ENCODE results near the gene ATF6.

ATF6 gene

GRCh38 chr1:161840363-161840762 is 74.2 kb downstream of the ATF6 start:
- no peak for DNase-seq (ENCODE audit: low read depth)
- in situ Hi-C loops (cut with HindIII; ENCODE audit: low sequenced_read_pairs): no loop called here
- no peak for TF ChIP-seq CTCF (IDR thresholded peaks at IDR 0.05; ENCODE audit: low read depth, low read length, missing control alignments)
- H3K4me3 ChIP-seq (ENCODE audit: low read depth, low read length): no peak overlapping the region

- in situ Hi-C loops (cut with HindIII; ENCODE audit: low sequenced_read_pairs): no loop called here
- H3K4me3 ChIP-seq (ENCODE audit: low read depth, low read length): no peak overlapping the region
- TF ChIP-seq CTCF (IDR thresholded peaks at IDR 0.05; ENCODE audit: low read depth, low read length, missing control alignments): no peak
- DNase-seq (ENCODE audit: low read depth): peak; percentile 20
These were observed 77.0 kb downstream of the ATF6 start for GRCh38 chr1:161843156-161843555.

GRCh38 chr1:161844696-161845095 is 78.6 kb downstream of the ATF6 start:
- in situ Hi-C loops (cut with HindIII; ENCODE audit: low sequenced_read_pairs): no loop called here
- TF ChIP-seq CTCF (IDR thresholded peaks at IDR 0.05; ENCODE audit: low read depth, low read length, missing control alignments): no peak
- no peak overlapping the region for H3K4me3 ChIP-seq (ENCODE audit: low read depth, low read length)
- DNase-seq (ENCODE audit: low read depth): no peak

GRCh38 chr1:161848676-161849075 is 82.6 kb downstream of the ATF6 start:
- TF ChIP-seq CTCF (IDR thresholded peaks at IDR 0.05; ENCODE audit: low read depth, low read length, missing control alignments): no peak
- DNase-seq (ENCODE audit: low read depth): no peak
- in situ Hi-C loops (cut with HindIII; ENCODE audit: low sequenced_read_pairs): no loop called here
- H3K4me3 ChIP-seq (ENCODE audit: low read depth, low read length): no peak overlapping the region

GRCh38 chr1:161849518-161849917 is 83.4 kb downstream of the ATF6 start:
- H3K4me3 ChIP-seq (ENCODE audit: low read depth, low read length): no peak overlapping the region
- in situ Hi-C loops (cut with HindIII; ENCODE audit: low sequenced_read_pairs): no loop called here
- TF ChIP-seq CTCF (IDR thresholded peaks at IDR 0.05; ENCODE audit: low read depth, low read length, missing control alignments): no peak
- no peak for DNase-seq (ENCODE audit: low read depth)

GRCh38 chr1:161855260-161855659 is 89.1 kb downstream of the ATF6 start:
- in situ Hi-C loops (cut with HindIII; ENCODE audit: low sequenced_read_pairs): no loop called here
- no peak for TF ChIP-seq CTCF (IDR thresholded peaks at IDR 0.05; ENCODE audit: low read depth, low read length, missing control alignments)
- no peak for DNase-seq (ENCODE audit: low read depth)
- H3K4me3 ChIP-seq (ENCODE audit: low read depth, low read length): no peak overlapping the region

- no peak for DNase-seq (ENCODE audit: low read depth)
- H3K4me3 ChIP-seq (ENCODE audit: low read depth, low read length): no peak overlapping the region
- in situ Hi-C loops (cut with HindIII; ENCODE audit: low sequenced_read_pairs): no loop called here
- no peak for TF ChIP-seq CTCF (IDR thresholded peaks at IDR 0.05; ENCODE audit: low read depth, low read length, missing control alignments)
These were observed 92.2 kb downstream of the ATF6 start for GRCh38 chr1:161858271-161858670.
